HepG2 (cell line): ENCODE measurements around the gene RB1. TPM values are rescaled to one million over a fixed set of nuclear protein-coding genes. Genes with fewer than 3 reads are reported as not detected.

Experiments
- ATAC-seq: fragments of 200-7000 bp; cut with Tn5 transposase; 3 replicates; pipeline ENCODE4 v1.9.1; 2020; ENCODE audit warnings: mild to moderate bottlenecking, moderate library complexity
- BruUV-seq: library from RNA; stranded (reverse); fragments of 400-500 nt; replicated peaks from 2 replicates; lab custom pipeline; 2021; lab: Mats Ljungman, UMichigan
- CTCF ChIA-PET: fragments of 300-600 bp; formaldehyde crosslinking; extraction: SDS; loops from one replicate; lab custom pipeline; 2021; ENCODE audit warnings: low total read pairs, inconsistent platforms, low intra/inter-chr PET ratio; lab: Yijun Ruan, JAX
- POLR2A ChIA-PET: fragments of 350-600 bp; sonication (Branson Sonifier 250); formaldehyde crosslinking; loops from one replicate; lab custom pipeline; 2020; ENCODE audit warnings: antibody characterized with exemption, inconsistent platforms; lab: Yijun Ruan, JAX
- DNase-seq: peaks from one replicate; pipeline ENCODE4 v3.0.0-alpha.2; 2015; ENCODE audit warnings: low spot score
- FAIRE-seq: peaks from 3 replicates; lab custom pipeline; 2011; peaks lifted over from hg19 to GRCh38; lab: Jason Lieb, UNC
- H2AFZ ChIP-seq: one replicate; pipeline ENCODE4 v1.6.1; 2011; ENCODE audit warnings: low read length, inconsistent platforms
- H3K27ac ChIP-seq: fragments of 300-600 bp; 3 replicates; pipeline ENCODE4 v1.8.0; 2011; ENCODE audit warnings: mixed run types, mild to moderate bottlenecking, mixed read lengths, low read length, inconsistent platforms; ENCODE audit not compliant: insufficient read depth; ENCODE audit errors: extremely low read length
- H3K27me3 ChIP-seq, 2 experiments: fragments of 200-600 bp in 1 of 2; 2 replicates in 1 of 2; 3 replicates in 1 of 2; pipeline versions ENCODE4 v1.6.0 to v1.8.0; 2011; ENCODE audit warnings: low read length in 2 of 2, mild to moderate bottlenecking in 2 of 2, moderate library complexity in 2 of 2, inconsistent platforms in 1 of 2; ENCODE audit not compliant: insufficient read depth in 2 of 2, control insufficient read depth in 1 of 2
- H3K36me3 ChIP-seq, 2 experiments: fragments of 200-600 bp in 1 of 2; replicated peaks in 1 of 2; 2 replicates in 1 of 2; 3 replicates in 1 of 2; pipeline versions ENCODE4 v1.5.1 to v1.8.0; 2011; ENCODE audit warnings: low read length in 2 of 2, inconsistent platforms in 1 of 2; ENCODE audit not compliant: insufficient read depth in 2 of 2, control insufficient read depth in 1 of 2
- H3K4me1 ChIP-seq: 2 replicates; pipeline ENCODE4 v1.5.1; 2012; ENCODE audit warnings: low read length, inconsistent platforms; ENCODE audit not compliant: insufficient read depth
- H3K4me2 ChIP-seq: 2 replicates; pipeline ENCODE4 v1.6.0; 2011; ENCODE audit warnings: low read depth, low read length, inconsistent platforms
- H3K4me3 ChIP-seq, 3 experiments: fragments of 200-600 bp in 1 of 3; sonication (generic), shearing (Covaris generic) in 1 of 3; replicated peaks in 1 of 3; 2 replicates each; pipeline ENCODE4 v1.5.1; 2011 to 2016; ENCODE audit warnings: low read length in 3 of 3, inconsistent platforms in 2 of 3, low read depth in 2 of 3, mild to moderate bottlenecking in 2 of 3, control low read depth in 1 of 3, mixed read lengths in 1 of 3; ENCODE audit not compliant: insufficient read depth in 1 of 3
- H3K79me2 ChIP-seq: one replicate; pipeline ENCODE4 v1.6.1; 2011; ENCODE audit warnings: low read length, inconsistent platforms; ENCODE audit not compliant: insufficient read depth
- H3K9ac ChIP-seq: 2 replicates; pipeline ENCODE4 v1.6.0; 2011; ENCODE audit warnings: mild to moderate bottlenecking, low read depth, low read length, inconsistent platforms; ENCODE audit not compliant: insufficient read depth
- H3K9me3 ChIP-seq: 2 replicates; pipeline ENCODE4 v1.5.1; 2012; ENCODE audit warnings: mild to moderate bottlenecking, low read length
- H4K20me1 ChIP-seq: 2 replicates; pipeline ENCODE4 v1.6.0; 2011; ENCODE audit warnings: inconsistent platforms, mild to moderate bottlenecking, low read length, moderate library complexity; ENCODE audit not compliant: insufficient read depth
- ARNT ChIP-seq: fragments of 450-650 bp; IDR thresholded peaks from 2 replicates; pipeline ENCODE4 v1.6.1; 2017
- CAMTA2 ChIP-seq: sonication (generic); formaldehyde crosslinking; IDR thresholded peaks from 2 replicates; pipeline ENCODE4 v1.4.0; 2020; ENCODE audit warnings: mild to moderate bottlenecking, missing genetic modification reagents, borderline replicate concordance
- CEBPB ChIP-seq: IDR thresholded peaks from 2 replicates; pipeline ENCODE4 v1.6.1; 2011; ENCODE audit warnings: low read depth, low read length, improper control_type of control experiment, borderline replicate concordance
- MED1 ChIP-seq: sonication (generic); formaldehyde crosslinking; IDR thresholded peaks from 2 replicates; pipeline ENCODE4 v1.4.0; 2020; ENCODE audit warnings: missing genetic modification reagents
- MEIS2 ChIP-seq: sonication (generic); formaldehyde crosslinking; IDR thresholded peaks from 2 replicates; pipeline ENCODE4 v1.9.0; 2021; ENCODE audit warnings: mild to moderate bottlenecking, missing genetic modification reagents
- SIN3A ChIP-seq: IDR thresholded peaks from 2 replicates; pipeline ENCODE4 v1.6.1; 2011; ENCODE audit warnings: low read depth, mild to moderate bottlenecking, control low read depth, low read length, borderline replicate concordance
- ZFP41 ChIP-seq: sonication (generic); formaldehyde crosslinking; IDR thresholded peaks from 2 replicates; pipeline ENCODE4 v1.4.0; 2020; ENCODE audit warnings: mild to moderate bottlenecking, missing genetic modification reagents, borderline replicate concordance
- ZNF264 ChIP-seq: sonication (generic); formaldehyde crosslinking; IDR thresholded peaks from 2 replicates; pipeline ENCODE4 v1.4.0; 2020; ENCODE audit warnings: missing genetic modification reagents
- ZNF296 ChIP-seq: sonication (generic); formaldehyde crosslinking; conservative IDR thresholded peaks from 2 replicates; pipeline ENCODE4 v1.5.0; 2020; ENCODE audit warnings: mild to moderate bottlenecking, missing genetic modification reagents
- ZNF558 ChIP-seq: sonication (generic); formaldehyde crosslinking; IDR thresholded peaks from 2 replicates; pipeline ENCODE4 v1.9.0; 2022; ENCODE audit warnings: mild to moderate bottlenecking, missing genetic modification reagents, borderline replicate concordance
- ZSCAN12 ChIP-seq: sonication (generic); formaldehyde crosslinking; IDR thresholded peaks from 2 replicates; pipeline ENCODE4 v1.9.0; 2021; ENCODE audit warnings: mild to moderate bottlenecking, missing genetic modification reagents
- WGBS: methylation state at CpG from one replicate; pipeline ENCODE4 v1.1.6; 2017; ENCODE audit warnings: low lambda C conversion rate; 5-methylcytosine and 5-hydroxymethylcytosine counted together
- in situ Hi-C: cut with HindIII; loops from 2 replicates; pipeline ENCODE4 v1.10.0; 2017; ENCODE audit warnings: low pct_unique_long_range_greater_than_20kb; ENCODE audit not compliant: extremely low pct_ligation_motif_present
- intact Hi-C: fragments of 100-400 bp; cut with micrococcal nuclease; formaldehyde crosslinking; loops from one replicate; pipeline ENCODE4 v1.10.0; 2022; ENCODE audit not compliant: unreplicated experiment
- polyA plus RNA-seq, 8 experiments: library from polyadenylated mRNA; depleted of rRNA in 3 of 8; stranded (reverse) in 7 of 8; unstranded in 1 of 8; fragments of >200 nt; fragmentation: Illumina TruSeq in 4 of 8; extraction: Trizol in 4 of 8; gene quantifications; 2 replicates each; pipeline versions ENCODE4 v1.2.1 to v1.2.3, GENCODE V29; 2011 to 2016; ENCODE audit warnings: low read depth in 4 of 8, missing spikeins in 1 of 8, mixed read lengths in 1 of 8; ENCODE audit not compliant: insufficient read depth in 1 of 8
- total RNA-seq, 5 experiments: library from RNA; depleted of rRNA; stranded (reverse); fragments of >200 nt; fragmentation: Illumina TruSeq; extraction: Trizol; gene quantifications; 2 replicates each; pipeline ENCODE4 v1.2.3, GENCODE V29; 2016; ENCODE audit warnings: low read depth in 1 of 5

RB1 gene
- total and polyA plus RNA-seq, 2 of the 13 experiments (the other 11 are each of a cell fraction or from before 2014, with no cell fraction given): 15.6 to 23.7 TPM

- Histone ChIP-seq H3K9ac (no peak overlapping the region), H3K27me3 (no peaks in the 10 kb centered on the region), H3K27ac (no peak overlapping the region), H3K4me1 (peaks cover 51% of the 10 kb centered on the region), H3K4me2 (no peak overlapping the region), H3K9me3 (no peaks in the 10 kb centered on the region), H4K20me1 (no peaks in the 10 kb centered on the region)
- intact Hi-C loops: no loop called here
- in situ Hi-C loops: no loop called here
- POLR2A ChIA-PET: no interaction called here
- no TSS peak for BruUV-seq
- ATAC-seq (no peak), DNase-seq (no peak)
- WGBS: 83% methylated on average over 1 of the region's 1 CpG
- no peak for TF ChIP-seq SIN3A
- no peak for TF ChIP-seq ZNF296 (CRISPR knock-in tag)
- TF ChIP-seq ARNT: no peak
- TF ChIP-seq ZFP41 (CRISPR knock-in tag): no peak
- TF ChIP-seq CEBPB: no peak
- TF ChIP-seq ZSCAN12 (CRISPR knock-in tag): no peak
- no peak for TF ChIP-seq MEIS2 (CRISPR knock-in tag)
- TF ChIP-seq ZNF558 (CRISPR knock-in tag): no peak
- TF ChIP-seq MED1: no peak
- TF ChIP-seq, all 625 proteins: peak for 0
- no peak for FAIRE-seq
- Histone ChIP-seq H3K4me3 (no peak overlapping the region), H3K36me3 (no peaks in the 10 kb centered on the region), H2AFZ (no peak overlapping the region), H3K79me2 (no peaks in the 10 kb centered on the region)
- CTCF ChIA-PET: no interaction called here
Measured at GRCh38 chr13:48295271-48295670, 8.3 kb upstream of the RB1 start.

- FAIRE-seq (no peak), DNase-seq (no peak), ATAC-seq (no peak)
- H3K9ac ChIP-seq: no peak overlapping the region
- 58% methylated on average over 2 of the region's 2 CpGs for WGBS
- ChIA-PET CTCF (no interaction called here), POLR2A (no interaction called here)
- no peak overlapping the region for H3K4me3 ChIP-seq
- H3K36me3 ChIP-seq: no peaks in the 10 kb centered on the region
- peaks cover 50% of the 10 kb centered on the region for H3K4me1 ChIP-seq
- intact Hi-C loops (no loop called here), in situ Hi-C loops (no loop called here)
- no peaks in the 10 kb centered on the region for H3K79me2 ChIP-seq
- TF ChIP-seq CAMTA2 (CRISPR knock-in tag): no peak
- no peak for TF ChIP-seq ZNF264 (CRISPR knock-in tag)
- no peak overlapping the region for H3K27ac ChIP-seq
- no peak overlapping the region for H3K4me2 ChIP-seq
- H2AFZ ChIP-seq: no peak overlapping the region
- no peaks in the 10 kb centered on the region for H4K20me1 ChIP-seq
- no peaks in the 10 kb centered on the region for H3K9me3 ChIP-seq
- H3K27me3 ChIP-seq: no peaks in the 10 kb centered on the region
- no TSS peak for BruUV-seq
Measured at GRCh38 chr13:48296528-48296927, 7.0 kb upstream of the RB1 start.
